Choroid plexus epithelial cell (primary cell): Measurements from ENCODE around the gene NAT9.

ENCODE experiments used
- DNase-seq: peaks from one replicate; pipeline ENCODE4 v3.0.0-alpha.2; 2010; ENCODE audit warnings: low read depth
- H3K4me3 ChIP-seq: 2 replicates; pipeline ENCODE4 v1.5.1; 2011; ENCODE audit warnings: low read depth, mild to moderate bottlenecking, control low read depth, low read length, moderate library complexity
- TF ChIP-seq, protein P1 (sequence below): conservative IDR thresholded peaks from 2 replicates; pipeline ENCODE4 v1.5.1; 2011; ENCODE audit warnings: low read depth, mild to moderate bottlenecking, control low read depth, inconsistent platforms, low read length, moderate library complexity

Gene NAT9

DNA sequence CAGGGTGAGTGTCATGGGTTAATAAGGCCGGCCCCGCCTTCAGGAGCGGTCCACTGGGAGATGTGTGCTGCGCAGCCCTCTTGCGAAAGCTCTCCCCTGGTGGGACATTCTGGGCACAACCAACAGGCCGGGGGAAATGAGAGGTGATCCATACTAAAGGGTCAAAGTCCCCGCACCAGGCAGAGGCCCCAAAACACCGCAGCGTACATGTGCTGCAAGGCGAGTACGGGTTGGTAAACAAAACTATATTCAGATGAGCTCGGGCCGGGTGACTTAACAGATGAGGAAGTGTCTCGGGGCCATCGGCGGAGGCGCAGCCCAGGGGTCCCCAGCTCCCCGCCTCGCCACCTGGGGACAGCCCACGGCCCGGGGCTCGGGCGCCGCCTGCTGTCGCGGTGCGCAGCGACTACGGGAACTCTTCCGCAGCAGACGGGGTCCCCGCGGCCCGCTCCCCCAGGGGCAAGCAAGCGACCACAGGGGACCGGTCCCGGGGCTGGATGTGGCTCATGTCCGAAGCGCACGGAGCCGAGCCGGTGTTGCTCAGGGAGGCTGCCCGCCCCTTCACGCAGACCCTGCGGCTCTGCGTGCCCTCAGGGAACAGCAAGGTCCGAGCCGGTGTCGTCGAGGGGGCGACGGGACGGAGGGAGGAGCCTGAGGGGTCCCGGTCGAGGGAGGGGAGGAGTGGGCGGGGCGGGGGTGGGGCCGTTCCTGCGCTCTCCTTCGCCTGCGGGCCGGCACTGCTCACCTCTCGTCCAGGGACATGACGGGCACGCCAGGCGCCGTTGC lies 39.4 kb downstream of the NAT9 start, which contains the start of gene RAB37:
Gene RAB37 (plus strand): TSS at position 744 of the 786 bp plus-strand sequence. CDS start 17 bp downstream, at position 761.
- no peak within 1 kb of the TSS for H3K4me3 ChIP-seq
- no peak for DNase-seq
- TF ChIP-seq, protein P1, sequence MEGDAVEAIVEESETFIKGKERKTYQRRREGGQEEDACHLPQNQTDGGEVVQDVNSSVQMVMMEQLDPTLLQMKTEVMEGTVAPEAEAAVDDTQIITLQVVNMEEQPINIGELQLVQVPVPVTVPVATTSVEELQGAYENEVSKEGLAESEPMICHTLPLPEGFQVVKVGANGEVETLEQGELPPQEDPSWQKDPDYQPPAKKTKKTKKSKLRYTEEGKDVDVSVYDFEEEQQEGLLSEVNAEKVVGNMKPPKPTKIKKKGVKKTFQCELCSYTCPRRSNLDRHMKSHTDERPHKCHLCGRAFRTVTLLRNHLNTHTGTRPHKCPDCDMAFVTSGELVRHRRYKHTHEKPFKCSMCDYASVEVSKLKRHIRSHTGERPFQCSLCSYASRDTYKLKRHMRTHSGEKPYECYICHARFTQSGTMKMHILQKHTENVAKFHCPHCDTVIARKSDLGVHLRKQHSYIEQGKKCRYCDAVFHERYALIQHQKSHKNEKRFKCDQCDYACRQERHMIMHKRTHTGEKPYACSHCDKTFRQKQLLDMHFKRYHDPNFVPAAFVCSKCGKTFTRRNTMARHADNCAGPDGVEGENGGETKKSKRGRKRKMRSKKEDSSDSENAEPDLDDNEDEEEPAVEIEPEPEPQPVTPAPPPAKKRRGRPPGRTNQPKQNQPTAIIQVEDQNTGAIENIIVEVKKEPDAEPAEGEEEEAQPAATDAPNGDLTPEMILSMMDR: peak; percentile 21

DNA sequence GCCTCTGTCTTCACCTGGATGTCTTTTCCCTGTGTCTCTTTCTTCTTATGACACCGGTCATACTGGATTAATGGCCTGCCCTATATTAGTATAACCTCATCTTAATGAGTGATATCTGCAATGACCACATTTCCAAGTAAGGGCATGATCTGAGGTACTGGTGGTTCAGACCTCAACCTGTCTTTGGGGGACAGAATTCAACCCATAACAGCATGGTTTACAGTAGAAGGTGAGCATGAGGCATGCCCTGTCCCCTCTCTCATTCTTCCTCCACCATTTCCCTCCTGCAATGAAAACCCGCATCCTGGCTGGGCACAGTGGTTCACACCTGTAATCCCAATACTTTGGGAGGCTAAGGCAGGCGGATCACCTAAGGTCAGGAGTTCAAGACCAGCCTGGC lies 41.9 kb downstream of the NAT9 start:
- TF ChIP-seq, protein P1: no peak
- DNase-seq: no peak
- no peak overlapping the region for H3K4me3 ChIP-seq

DNA sequence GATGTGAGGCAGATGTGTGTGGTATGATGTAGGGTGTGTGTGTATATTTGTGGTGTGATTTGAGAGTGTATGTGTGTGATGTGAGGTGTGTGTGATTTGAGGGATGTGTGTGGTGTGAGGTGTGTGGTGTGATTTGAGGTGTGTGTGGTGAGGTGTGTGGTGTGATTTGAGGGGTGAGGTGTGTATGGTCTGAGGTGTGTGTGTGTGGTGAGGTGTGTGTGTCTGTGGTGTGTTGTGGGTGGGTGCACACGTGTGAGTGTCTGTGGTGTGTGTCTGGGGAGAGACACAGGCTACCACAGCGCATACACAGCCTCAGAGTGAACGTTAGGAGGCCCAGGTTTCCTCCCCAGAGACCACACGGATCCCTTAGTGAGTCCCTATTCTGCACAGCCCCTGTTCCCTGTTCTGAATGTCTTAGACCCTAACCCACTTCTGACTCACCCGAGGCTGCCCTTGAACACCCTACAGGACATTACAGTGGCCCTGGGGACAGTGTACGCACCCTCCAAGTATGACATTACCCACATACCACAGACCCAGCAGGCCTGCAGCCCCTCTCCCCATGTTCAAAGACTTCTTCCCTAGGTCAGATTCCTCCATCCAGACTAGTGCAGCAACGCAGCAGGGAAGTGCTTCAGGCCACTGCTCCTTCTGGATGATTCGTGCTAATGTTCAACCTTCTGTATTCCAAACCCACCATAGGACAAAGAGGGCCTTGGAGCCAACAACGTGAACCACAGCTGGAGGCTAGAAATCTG lies 42.6 kb downstream of the NAT9 start:
- TF ChIP-seq, protein P1: no peak
- DNase-seq: no peak
- H3K4me3 ChIP-seq: no peak overlapping the region

DNA sequence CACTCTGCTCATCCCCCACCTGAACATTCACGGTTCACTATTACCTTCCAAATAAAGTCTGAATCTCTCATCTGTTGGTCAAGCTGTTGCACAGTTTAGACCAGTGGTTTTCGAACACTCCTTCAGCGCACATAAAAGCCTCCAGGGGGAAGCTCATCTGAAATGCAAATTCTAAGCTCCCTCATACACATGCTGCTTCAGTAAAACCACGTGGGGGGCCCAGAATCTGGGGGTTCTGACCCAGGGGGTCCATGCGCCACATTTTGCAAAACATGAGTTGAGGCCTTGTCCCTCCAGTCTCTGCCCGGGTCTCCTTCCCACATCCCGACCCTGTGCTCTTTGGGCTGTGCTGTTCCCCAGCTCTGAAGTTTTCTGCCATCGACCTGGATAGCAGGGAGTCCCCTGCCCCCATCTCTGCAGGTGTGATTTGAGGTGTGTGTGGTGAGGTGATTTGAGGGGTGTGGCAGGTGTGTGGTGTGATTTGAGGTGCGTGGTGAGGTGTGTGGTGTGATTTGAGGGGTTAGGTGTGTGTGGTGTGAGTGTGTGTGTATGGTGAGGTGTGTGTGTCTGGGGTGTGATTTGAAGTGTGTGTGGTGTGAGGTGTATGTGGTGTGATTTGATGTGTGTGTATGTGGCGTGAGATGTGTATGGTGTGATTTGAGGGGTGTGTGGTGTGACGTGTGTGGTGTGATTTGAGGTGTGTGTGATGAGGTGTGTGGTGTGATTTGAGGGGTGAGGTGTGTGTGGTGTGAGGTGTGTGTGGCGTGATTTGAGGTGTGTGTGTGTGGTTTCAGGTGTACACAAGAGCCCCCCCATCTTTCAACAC lies 43.9 kb downstream of the NAT9 start:
- no peak for DNase-seq
- H3K4me3 ChIP-seq: no peak overlapping the region
- TF ChIP-seq, protein P1: no peak

DNA sequence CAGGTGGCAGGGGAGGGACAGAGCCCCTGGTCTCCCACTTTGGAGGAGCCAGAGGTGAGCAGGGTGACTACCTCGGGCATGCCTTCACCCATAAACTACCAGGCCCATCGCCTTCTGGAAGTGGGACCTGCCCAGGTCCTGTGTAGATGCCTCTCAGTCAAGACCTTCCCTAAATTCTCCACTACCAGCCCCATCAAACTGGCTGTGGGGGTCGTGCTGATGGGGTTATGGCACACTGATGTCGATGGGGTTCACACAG lies 44.9 kb downstream of the NAT9 start:
- TF ChIP-seq, protein P1: no peak
- DNase-seq: no peak
- H3K4me3 ChIP-seq: no peak overlapping the region

DNA sequence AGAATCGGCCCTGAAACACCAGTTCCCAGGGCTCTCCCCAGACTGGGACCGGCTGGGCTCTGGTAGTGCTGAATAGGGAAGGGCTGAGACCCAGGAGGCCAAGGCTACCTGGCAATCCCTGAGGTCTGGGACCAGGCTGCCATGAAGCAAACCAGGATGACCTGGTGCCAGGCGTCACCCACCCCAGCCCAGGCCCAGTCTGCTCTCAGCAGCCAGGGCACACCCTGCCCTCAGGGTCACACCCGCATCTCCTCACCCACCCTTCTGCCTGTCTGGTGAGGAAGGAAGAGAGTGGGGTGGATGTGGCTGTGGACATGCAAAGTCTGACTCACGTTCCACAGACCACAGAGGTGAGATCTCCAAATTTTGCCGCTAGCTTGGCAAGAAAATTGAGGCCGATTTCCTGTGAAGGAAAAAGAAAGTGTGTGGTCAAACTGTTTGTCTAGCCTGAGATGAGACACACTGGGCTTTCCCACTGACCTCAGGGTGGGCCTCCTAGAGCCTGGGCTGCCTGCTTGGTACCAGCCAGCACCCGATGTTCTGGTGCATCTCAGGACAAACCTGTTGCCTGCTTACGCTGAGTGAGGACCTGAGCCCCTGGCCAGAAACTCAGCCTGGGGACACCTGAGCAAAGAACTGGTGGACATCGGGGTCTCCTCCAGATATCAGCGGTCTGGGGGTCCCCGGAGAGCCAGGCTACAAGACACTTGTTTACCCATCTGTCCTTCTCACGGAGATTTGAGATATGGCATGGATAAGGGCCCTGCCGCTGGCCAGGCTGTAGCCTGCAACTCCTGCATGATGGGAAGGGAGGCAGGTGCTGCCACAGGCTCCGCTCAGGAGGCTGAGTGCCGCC lies 45.4 kb downstream of the NAT9 start:
- H3K4me3 ChIP-seq: no peak overlapping the region
- TF ChIP-seq, protein P1: no peak
- no peak for DNase-seq
